ENCODE results near the gene BICRAL.

DNA sequence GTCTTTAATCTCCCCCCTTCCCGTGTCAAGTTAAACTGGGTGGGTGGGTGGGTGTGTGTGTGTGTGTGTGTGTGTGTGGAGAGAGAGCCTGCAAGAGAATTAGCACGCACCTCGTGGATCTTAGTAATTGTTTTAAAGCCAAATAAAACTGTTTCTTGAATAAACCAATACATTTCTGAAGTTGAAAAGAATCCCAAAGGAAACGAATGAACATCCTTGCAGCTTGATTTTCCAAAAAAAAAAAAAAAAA, 381 bp upstream of the BICRAL start:
- TF ChIP-seq EZH2 (IDR thresholded peaks at IDR 0.05; ENCODE audit: borderline replicate concordance, low read depth, low read length, severe bottlenecking): no peak
- TF ChIP-seq, protein P1, sequence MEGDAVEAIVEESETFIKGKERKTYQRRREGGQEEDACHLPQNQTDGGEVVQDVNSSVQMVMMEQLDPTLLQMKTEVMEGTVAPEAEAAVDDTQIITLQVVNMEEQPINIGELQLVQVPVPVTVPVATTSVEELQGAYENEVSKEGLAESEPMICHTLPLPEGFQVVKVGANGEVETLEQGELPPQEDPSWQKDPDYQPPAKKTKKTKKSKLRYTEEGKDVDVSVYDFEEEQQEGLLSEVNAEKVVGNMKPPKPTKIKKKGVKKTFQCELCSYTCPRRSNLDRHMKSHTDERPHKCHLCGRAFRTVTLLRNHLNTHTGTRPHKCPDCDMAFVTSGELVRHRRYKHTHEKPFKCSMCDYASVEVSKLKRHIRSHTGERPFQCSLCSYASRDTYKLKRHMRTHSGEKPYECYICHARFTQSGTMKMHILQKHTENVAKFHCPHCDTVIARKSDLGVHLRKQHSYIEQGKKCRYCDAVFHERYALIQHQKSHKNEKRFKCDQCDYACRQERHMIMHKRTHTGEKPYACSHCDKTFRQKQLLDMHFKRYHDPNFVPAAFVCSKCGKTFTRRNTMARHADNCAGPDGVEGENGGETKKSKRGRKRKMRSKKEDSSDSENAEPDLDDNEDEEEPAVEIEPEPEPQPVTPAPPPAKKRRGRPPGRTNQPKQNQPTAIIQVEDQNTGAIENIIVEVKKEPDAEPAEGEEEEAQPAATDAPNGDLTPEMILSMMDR (IDR thresholded peaks at IDR 0.05; ENCODE audit: extremely low read depth in 1 of 2, insufficient read depth in 1 of 2, low read depth in 1 of 2, low read length in 2 of 2): no peak
- TF ChIP-seq FOS (IDR thresholded peaks at IDR 0.05; ENCODE audit: borderline replicate concordance, insufficient read depth, low read length): no peak
- no peak for TF ChIP-seq MYC (IDR thresholded peaks at IDR 0.05; ENCODE audit: low read depth, low read length)
- no peak for TF ChIP-seq POLR2A (IDR thresholded peaks at IDR 0.05; ENCODE audit: low read depth, low read length)
- TF ChIP-seq, protein P2, sequence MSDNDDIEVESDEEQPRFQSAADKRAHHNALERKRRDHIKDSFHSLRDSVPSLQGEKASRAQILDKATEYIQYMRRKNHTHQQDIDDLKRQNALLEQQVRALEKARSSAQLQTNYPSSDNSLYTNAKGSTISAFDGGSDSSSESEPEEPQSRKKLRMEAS (IDR thresholded peaks at IDR 0.05; ENCODE audit: insufficient read depth, insufficient read length): no peak
- no peak for TF ChIP-seq POLR2AphosphoS5 (IDR thresholded peaks at IDR 0.05; ENCODE audit: insufficient read depth, low read depth, low read length)

Data from endothelial cell of umbilical vein (primary cell).